ENCODE measurements around the gene CD72. TPM values are rescaled to one million over a fixed set of nuclear protein-coding genes. Genes with fewer than 3 reads are reported as not detected.

CD72 gene
- 1.6 TPM for total RNA-seq

GRCh38 chr9:35618325-35618727, at the start of gene CD72:
Gene CD72 (minus strand): TSS chr9:35618413. CDS start chr9:35618303, 110 bp downstream.
- no peak for DNase-seq

GRCh38 chr9:35667939-35668338, 49.7 kb upstream of the CD72 start:
- DNase-seq, result no peak

GRCh38 chr9:35666549-35666948, 48.3 kb upstream of the CD72 start:
- no peak for DNase-seq

- DNase-seq, result no peak
Observed at GRCh38 chr9:35666045-35666444, 47.8 kb upstream of the CD72 start.

- no peak for DNase-seq
Observed at GRCh38 chr9:35665471-35665818, 47.2 kb upstream of the CD72 start.

- DNase-seq, result peak; percentile 54
Observed at GRCh38 chr9:35664531-35665470, 46.6 kb upstream of the CD72 start, which contains the start of gene ARHGEF39. Gene ARHGEF39 (minus strand): TSS chr9:35665195. CDS start chr9:35665169, 26 bp downstream.

- no peak for DNase-seq
Observed at GRCh38 chr9:35662437-35662836, 44.2 kb upstream of the CD72 start.

GRCh38 chr9:35661756-35662350, 43.6 kb upstream of the CD72 start:
- no peak for DNase-seq

- DNase-seq, result no peak
Observed at GRCh38 chr9:35660966-35661415, 42.8 kb upstream of the CD72 start.

GRCh38 chr9:35659340-35659739, 41.1 kb upstream of the CD72 start:
- DNase-seq, result no peak

GRCh38 chr9:35658968-35659220, 40.7 kb upstream of the CD72 start:
- no peak for DNase-seq

- DNase-seq, result peak; percentile 82
Observed at GRCh38 chr9:35658137-35658967, 40.1 kb upstream of the CD72 start, which contains the start of gene CCDC107. Gene CCDC107 (plus strand): TSS chr9:35658292. CDS start chr9:35658380, 88 bp downstream.

- peak; percentile 99 for DNase-seq
Observed at GRCh38 chr9:35657546-35658136, 39.4 kb upstream of the CD72 start, which contains the start of gene RMRP. Gene RMRP (minus strand): TSS chr9:35658019.

- peak; percentile 61 for DNase-seq
Observed at GRCh38 chr9:35656831-35657545, 38.8 kb upstream of the CD72 start.

GRCh38 chr9:35656348-35656747, 38.1 kb upstream of the CD72 start:
- no peak for DNase-seq

- DNase-seq, result no peak
Observed at GRCh38 chr9:35653611-35654010, 35.4 kb upstream of the CD72 start.

GRCh38 chr9:35652829-35653209, 34.6 kb upstream of the CD72 start:
- DNase-seq, result no peak

- no peak for DNase-seq
Observed at GRCh38 chr9:35651956-35652828, 34.0 kb upstream of the CD72 start.

- DNase-seq, result no peak
Observed at GRCh38 chr9:35650341-35651158, 32.3 kb upstream of the CD72 start, which contains the start of gene SIT1. Gene SIT1 (minus strand): TSS chr9:35650931. CDS start chr9:35650853, 78 bp downstream.

Data from skin of body (tissue), 2 donors.